ENCODE data around the gene TRIM46. TPM values are rescaled to one million over a fixed set of nuclear protein-coding genes. Genes with fewer than 3 reads are reported as not detected.

TRIM46 gene
- total and polyA plus RNA-seq, 2 of the 13 experiments (the other 11 are each of a cell fraction or from before 2014, with no cell fraction given), result 0.04 to 0.09 TPM

DNA sequence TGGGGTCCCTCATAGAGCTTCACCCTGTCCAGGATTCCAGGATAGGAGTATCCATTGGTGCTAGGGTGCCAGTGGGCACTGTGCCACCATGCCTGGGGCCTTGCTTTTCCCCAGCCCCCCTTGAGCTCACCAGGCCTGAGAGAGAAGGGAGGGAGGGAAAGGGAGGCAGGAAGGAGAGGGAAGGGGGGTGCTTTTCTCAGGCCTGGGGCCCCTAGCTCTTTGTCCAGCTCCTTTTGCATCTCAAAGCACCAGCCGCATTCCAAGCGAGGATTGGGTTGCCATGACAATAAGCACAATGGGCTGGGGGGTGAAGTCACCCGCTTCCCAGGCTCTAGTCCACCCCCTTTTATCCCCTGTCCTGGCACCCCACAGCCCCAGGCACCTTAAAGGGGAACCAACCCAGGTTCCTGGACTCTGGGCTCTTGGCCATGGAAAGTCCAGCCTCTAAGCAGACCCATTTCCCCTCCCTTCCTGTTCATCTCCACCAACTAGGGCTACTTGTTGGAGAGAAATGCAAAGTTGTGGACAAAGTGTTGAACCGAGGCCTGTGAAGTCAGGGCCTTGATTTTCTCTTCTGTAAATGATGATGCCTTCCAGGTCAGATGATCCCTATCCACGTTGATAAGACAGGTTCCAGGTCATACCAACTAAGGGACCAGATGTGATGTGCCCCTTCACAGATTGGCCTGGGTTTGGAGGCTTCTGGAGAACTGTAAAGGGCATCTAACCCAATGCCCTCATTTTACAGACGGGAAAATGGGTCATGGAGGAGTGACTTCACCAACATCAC, 22.6 kb downstream of the TRIM46 start:
- intact Hi-C loops (cut with micrococcal nuclease; ENCODE audit: unreplicated experiment) (no loop called here), in situ Hi-C loops (cut with HindIII; ENCODE audit: extremely low pct_ligation_motif_present, low pct_unique_long_range_greater_than_20kb) (no loop called here)
- Histone ChIP-seq H3K36me3 (replicated peaks in 1 of 2; ENCODE audit: control insufficient read depth in 1 of 2, insufficient read depth in 2 of 2, low read length in 2 of 2) (no peaks in the 10 kb centered on the region), H3K27me3 (ENCODE audit: control insufficient read depth in 1 of 2, insufficient read depth in 2 of 2, low read length in 2 of 2) (peaks cover 0 to 48% of the 10 kb centered on the region in 2 experiments; a peak in 4 of 5 replicates), H3K9me3 (ENCODE audit: low read length) (no peaks in the 10 kb centered on the region), H4K20me1 (ENCODE audit: insufficient read depth, low read length) (no peaks in the 10 kb centered on the region), H3K9ac (ENCODE audit: insufficient read depth, low read depth, low read length) (no peak overlapping the region), H3K4me1 (ENCODE audit: insufficient read depth, low read length) (peaks cover 27% of the 10 kb centered on the region), H2AFZ (ENCODE audit: low read length) (no peak overlapping the region), H3K79me2 (ENCODE audit: insufficient read depth, low read length) (no peaks in the 10 kb centered on the region), H3K4me3 (replicated peaks in 1 of 3; ENCODE audit: insufficient read depth in 1 of 3, low read depth in 2 of 3, low read length in 3 of 3) (no peak overlapping the region), H3K27ac (ENCODE audit: extremely low read length, insufficient read depth, low read length) (no peak overlapping the region), H3K4me2 (ENCODE audit: low read depth, low read length) (no peak overlapping the region)
- ChIA-PET CTCF (ENCODE audit: low intra/inter-chr PET ratio, low total read pairs) (no interaction called here), POLR2A (no interaction called here)
- ATAC-seq (no peak), FAIRE-seq (no peak), DNase-seq (ENCODE audit: low spot score) (no peak)
- no TSS peak for BruUV-seq (replicated peaks)
- 56% methylated on average over 6 of the region's 6 CpGs for WGBS (ENCODE audit: low lambda C conversion rate)
- no peak for TF ChIP-seq HES4 (CRISPR knock-in tag; IDR thresholded peaks at IDR 0.05; ENCODE audit: borderline replicate concordance)
- TF ChIP-seq, protein P1, sequence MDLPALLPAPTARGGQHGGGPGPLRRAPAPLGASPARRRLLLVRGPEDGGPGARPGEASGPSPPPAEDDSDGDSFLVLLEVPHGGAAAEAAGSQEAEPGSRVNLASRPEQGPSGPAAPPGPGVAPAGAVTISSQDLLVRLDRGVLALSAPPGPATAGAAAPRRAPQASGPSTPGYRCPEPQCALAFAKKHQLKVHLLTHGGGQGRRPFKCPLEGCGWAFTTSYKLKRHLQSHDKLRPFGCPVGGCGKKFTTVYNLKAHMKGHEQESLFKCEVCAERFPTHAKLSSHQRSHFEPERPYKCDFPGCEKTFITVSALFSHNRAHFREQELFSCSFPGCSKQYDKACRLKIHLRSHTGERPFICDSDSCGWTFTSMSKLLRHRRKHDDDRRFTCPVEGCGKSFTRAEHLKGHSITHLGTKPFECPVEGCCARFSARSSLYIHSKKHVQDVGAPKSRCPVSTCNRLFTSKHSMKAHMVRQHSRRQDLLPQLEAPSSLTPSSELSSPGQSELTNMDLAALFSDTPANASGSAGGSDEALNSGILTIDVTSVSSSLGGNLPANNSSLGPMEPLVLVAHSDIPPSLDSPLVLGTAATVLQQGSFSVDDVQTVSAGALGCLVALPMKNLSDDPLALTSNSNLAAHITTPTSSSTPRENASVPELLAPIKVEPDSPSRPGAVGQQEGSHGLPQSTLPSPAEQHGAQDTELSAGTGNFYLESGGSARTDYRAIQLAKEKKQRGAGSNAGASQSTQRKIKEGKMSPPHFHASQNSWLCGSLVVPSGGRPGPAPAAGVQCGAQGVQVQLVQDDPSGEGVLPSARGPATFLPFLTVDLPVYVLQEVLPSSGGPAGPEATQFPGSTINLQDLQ (CRISPR knock-in tag; IDR thresholded peaks at IDR 0.05), result no peak

DNA sequence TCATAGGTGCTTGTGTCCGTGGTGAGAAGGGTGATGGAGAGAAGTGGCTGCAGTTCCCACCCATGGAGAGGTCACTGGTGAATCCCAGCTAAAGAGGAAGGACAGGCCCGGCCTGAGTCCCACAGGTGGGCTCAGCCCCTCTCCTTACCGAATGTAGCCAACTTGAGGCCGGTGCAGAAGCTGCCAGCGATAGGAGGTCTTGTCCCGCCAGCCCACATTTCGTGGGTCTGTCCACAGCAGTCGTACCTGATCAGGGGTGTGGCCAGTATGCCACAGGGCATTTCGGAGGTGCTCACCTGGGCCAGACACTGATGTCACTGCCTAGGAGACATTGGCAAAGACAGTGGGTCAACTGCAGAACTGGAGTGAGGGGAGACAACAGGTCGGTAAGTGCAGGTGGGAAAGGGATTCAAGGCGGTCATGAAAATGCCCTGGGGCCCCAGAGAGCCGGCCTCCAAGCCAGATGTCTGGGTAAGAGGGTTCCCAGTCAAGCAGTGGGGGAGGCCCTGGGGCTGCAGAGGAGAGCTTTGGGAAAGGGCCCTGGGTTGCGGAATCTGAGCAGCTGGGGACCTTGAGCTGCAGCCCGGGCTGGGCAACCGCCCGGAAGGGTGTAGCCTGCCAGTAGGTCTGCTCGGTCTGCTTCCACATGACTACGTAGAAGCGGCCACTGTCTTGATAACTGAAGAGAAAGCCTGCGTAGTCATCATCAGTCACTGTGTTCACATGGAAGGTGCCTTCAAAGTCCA, 23.4 kb downstream of the TRIM46 start:
- H3K36me3 ChIP-seq (replicated peaks in 1 of 2; ENCODE audit: control insufficient read depth in 1 of 2, insufficient read depth in 2 of 2, low read length in 2 of 2), result no peaks in the 10 kb centered on the region
- FAIRE-seq (no peak), ATAC-seq (no peak), DNase-seq (ENCODE audit: low spot score) (no peak)
- no peaks in the 10 kb centered on the region for H3K79me2 ChIP-seq (ENCODE audit: insufficient read depth, low read length)
- no peak overlapping the region for H3K9ac ChIP-seq (ENCODE audit: insufficient read depth, low read depth, low read length)
- H3K4me2 ChIP-seq (ENCODE audit: low read depth, low read length), result no peak overlapping the region
- intact Hi-C loops (cut with micrococcal nuclease; ENCODE audit: unreplicated experiment), result no loop called here
- no TSS peak for BruUV-seq (replicated peaks)
- H4K20me1 ChIP-seq (ENCODE audit: insufficient read depth, low read length), result no peaks in the 10 kb centered on the region
- no peak overlapping the region for H3K4me3 ChIP-seq (replicated peaks in 1 of 3; ENCODE audit: insufficient read depth in 1 of 3, low read depth in 2 of 3, low read length in 3 of 3)
- peaks cover 27% of the 10 kb centered on the region for H3K4me1 ChIP-seq (ENCODE audit: insufficient read depth, low read length)
- H3K9me3 ChIP-seq (ENCODE audit: low read length), result no peaks in the 10 kb centered on the region
- H2AFZ ChIP-seq (ENCODE audit: low read length), result no peak overlapping the region
- in situ Hi-C loops (cut with HindIII; ENCODE audit: extremely low pct_ligation_motif_present, low pct_unique_long_range_greater_than_20kb), result no loop called here
- H3K27me3 ChIP-seq (ENCODE audit: control insufficient read depth in 1 of 2, insufficient read depth in 2 of 2, low read length in 2 of 2), result peaks cover 0 to 54% of the 10 kb centered on the region in 2 experiments; a peak in 4 of 5 replicates
- CTCF ChIA-PET (ENCODE audit: low intra/inter-chr PET ratio, low total read pairs), result no interaction called here
- 60% methylated on average over 8 of the region's 20 CpGs for WGBS (ENCODE audit: low lambda C conversion rate)
- POLR2A ChIA-PET, result no interaction called here
- no peak overlapping the region for H3K27ac ChIP-seq (ENCODE audit: extremely low read length, insufficient read depth, low read length)
- TF ChIP-seq ZNF180 (CRISPR knock-in tag; IDR thresholded peaks at IDR 0.05; ENCODE audit: borderline replicate concordance, low read depth) (no peak), PHF21A (CRISPR knock-in tag; IDR thresholded peaks at IDR 0.05) (no peak), ZNF572 (CRISPR knock-in tag; IDR thresholded peaks at IDR 0.05) (no peak), KDM2A (CRISPR knock-in tag; IDR thresholded peaks at IDR 0.05; ENCODE audit: borderline replicate concordance, low read depth) (no peak), ZNF343 (CRISPR knock-in tag; IDR thresholded peaks at IDR 0.05) (no peak), ZNF616 (CRISPR knock-in tag; IDR thresholded peaks at IDR 0.05; ENCODE audit: low read depth) (no peak), SP5 (CRISPR knock-in tag; IDR thresholded peaks at IDR 0.05; ENCODE audit: borderline replicate concordance, low read depth) (no peak), ZFP37 (CRISPR knock-in tag; IDR thresholded peaks at IDR 0.05; ENCODE audit: borderline replicate concordance) (no peak), NRL (CRISPR knock-in tag; IDR thresholded peaks at IDR 0.05; ENCODE audit: borderline replicate concordance) (no peak), ZC3H4 (CRISPR knock-in tag; IDR thresholded peaks at IDR 0.05; ENCODE audit: borderline replicate concordance) (no peak), ETV6 (CRISPR knock-in tag; conservative IDR thresholded peaks at IDR 0.05) (no peak)
